Umbilical cord (tissue), 2 donors: ENCODE data around the gene RWDD1. TPM values are rescaled to one million over a fixed set of nuclear protein-coding genes. Genes with fewer than 3 reads are reported as not detected.
"Not testable (repeated sequence)": the region's sequence is repeated elsewhere in the genome, so short reads cannot be mapped to it uniquely, and the experiment has no call there.

Experiments
- DNase-seq: peaks from one replicate; pipeline ENCODE4 v3.0.0-alpha.2; 2015; ENCODE audit warnings: low spot score
- total RNA-seq: library from RNA; depleted of rRNA; stranded (reverse); fragments of >200 nt; gene quantifications from one replicate; pipeline ENCODE4 v1.2.3, GENCODE V29; 2014; ENCODE audit warnings: low replicate concordance; ENCODE audit not compliant: insufficient read depth

The RWDD1 gene
- total RNA-seq, 1 donor from 2014 or later = 21.9 TPM

GRCh38 chr6:116560130-116560529 lies 11.2 kb upstream of the RWDD1 start:
- DNase-seq = no peak

- DNase-seq = peak; percentile 86
Measured at GRCh38 chr6:116561377-116562018, 9.8 kb upstream of the RWDD1 start.

DNA sequence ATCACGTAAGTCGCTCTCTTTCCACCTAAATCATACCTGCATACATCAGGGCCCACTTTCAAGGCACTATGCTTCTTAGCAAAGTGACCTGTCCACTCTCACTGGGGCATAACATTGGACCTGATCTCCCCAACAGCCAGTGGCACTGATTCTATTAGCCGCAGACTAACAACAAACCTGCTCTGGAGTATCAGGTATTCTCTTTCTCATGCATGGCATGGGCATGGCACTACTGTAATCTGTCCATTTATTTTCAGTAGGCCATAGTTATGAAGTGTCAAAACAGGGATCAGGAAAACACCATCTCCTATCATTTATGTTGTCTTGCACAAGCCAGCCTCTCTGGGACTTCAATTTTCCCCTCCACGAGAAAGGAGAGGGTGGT lies 9.3 kb upstream of the RWDD1 start:
- no peak for DNase-seq

DNA sequence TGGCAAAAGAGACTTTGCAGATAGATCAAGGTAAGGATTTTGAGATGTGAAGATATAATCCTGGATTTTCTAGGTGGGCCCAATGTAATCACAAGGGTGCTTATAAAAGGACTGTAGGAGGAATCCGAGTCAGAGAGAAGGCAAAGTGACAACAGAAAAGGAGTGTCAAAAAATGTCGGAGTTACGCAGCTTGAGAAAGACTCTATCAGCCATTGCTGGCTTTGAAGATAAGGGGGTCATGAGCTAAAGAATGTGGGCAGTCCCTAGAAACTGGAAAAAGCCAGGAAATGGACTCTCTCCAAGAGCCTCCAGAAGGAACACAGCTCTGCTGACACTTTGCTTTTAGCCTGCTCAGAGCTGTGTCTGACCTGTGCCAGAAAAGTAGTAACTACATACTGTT lies 8.7 kb upstream of the RWDD1 start:
- DNase-seq = peak; percentile 85

DNA sequence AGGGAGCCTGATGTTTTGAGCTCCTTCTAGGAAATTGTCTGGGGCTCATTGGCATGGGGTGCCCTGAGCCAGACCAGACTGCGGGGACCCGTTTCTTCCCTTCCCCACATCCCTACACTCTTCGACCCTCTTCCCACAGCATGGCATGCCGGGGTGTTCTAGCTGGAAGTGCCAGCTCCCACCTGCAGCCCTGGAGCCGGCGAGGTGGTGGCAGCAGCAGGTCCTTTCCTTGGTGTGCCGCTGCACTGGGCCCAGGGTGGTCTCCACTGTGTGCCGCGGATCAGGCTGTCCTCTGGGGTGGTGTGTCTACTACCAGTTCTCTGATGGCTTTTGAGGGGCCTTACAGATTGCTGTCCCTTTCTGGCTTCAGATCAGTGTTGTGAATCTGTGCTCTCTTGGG lies 7.5 kb upstream of the RWDD1 start:
- no peak for DNase-seq

DNA sequence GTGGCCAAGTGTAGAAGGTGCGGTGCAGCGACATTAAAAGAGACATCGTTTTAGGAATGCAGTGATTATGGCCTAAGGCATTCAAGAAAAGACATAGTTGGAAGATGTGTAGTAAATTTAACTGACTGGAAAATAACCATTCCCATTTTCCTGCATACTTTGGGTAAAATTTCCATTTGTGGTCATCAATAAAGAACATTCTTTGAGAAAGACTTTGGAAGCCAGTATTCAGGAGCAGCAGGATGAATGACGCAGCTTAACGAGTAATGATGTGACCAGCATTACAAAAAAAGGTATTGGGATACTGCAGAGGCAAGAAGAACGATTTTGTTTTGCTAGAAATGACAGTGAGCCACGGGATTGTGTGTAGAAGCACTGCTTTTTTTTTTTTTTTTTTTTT lies 7.0 kb upstream of the RWDD1 start:
- DNase-seq = no peak

DNA sequence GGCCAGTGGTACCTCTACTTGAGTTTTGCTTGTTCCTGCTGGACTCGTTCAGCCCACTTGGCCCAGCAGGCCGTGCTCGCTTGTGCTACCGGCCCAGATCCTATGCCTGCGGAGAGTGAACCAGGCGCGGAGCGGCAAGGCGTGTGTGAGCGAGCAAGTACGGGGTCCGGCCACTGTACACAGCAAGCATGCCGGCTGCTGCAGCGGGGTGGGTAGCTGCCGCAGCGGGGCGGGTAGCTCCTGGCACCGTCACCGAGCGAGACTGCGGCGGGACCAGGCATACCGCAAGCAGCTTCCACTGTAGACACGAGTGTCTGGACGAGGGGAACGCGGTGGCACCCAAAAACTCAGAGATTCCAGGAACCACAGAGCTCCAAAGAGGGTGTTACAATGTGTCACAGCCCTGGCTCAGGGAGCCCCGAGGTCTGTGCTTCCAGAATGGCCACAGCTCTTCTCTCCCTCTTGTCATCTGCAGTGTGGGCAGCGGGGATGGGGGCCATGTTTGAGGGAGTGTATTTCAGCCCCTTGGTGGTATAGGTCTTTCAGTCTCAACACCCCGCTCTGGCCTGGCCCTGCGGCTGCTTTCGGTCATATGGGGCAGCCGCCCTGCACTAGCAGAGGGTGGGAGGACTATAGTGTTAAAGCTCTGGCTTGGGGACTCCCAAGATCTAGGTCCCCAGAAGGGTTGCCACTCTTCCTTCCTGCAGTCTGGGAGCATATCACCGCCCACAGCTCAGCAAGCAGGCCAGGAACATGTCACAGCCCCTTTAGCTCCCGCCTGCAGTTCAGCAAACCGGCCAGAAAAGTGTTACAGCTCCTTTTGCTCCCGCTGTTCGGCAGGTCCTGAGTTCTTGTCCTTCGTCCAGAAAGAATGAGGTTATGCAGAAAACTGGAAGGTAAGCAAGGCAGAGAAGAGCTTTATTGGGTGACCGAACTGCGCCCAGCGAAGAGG lies 6.1 kb upstream of the RWDD1 start:
- peak; percentile 22 for DNase-seq

GRCh38 chr6:116568111-116568510 lies 3.2 kb upstream of the RWDD1 start:
- DNase-seq = no peak

GRCh38 chr6:116568821-116569755 lies 2.2 kb upstream of the RWDD1 start:
- no peak for DNase-seq

- no peak for DNase-seq
Measured at GRCh38 chr6:116571683-116572000, 338 bp downstream of the RWDD1 start.

- peak; percentile 44 for DNase-seq
Measured at GRCh38 chr6:116572162-116572561, 858 bp downstream of the RWDD1 start.

- no peak for DNase-seq
Measured at GRCh38 chr6:116575227-116575626, 3.9 kb downstream of the RWDD1 start.

DNA sequence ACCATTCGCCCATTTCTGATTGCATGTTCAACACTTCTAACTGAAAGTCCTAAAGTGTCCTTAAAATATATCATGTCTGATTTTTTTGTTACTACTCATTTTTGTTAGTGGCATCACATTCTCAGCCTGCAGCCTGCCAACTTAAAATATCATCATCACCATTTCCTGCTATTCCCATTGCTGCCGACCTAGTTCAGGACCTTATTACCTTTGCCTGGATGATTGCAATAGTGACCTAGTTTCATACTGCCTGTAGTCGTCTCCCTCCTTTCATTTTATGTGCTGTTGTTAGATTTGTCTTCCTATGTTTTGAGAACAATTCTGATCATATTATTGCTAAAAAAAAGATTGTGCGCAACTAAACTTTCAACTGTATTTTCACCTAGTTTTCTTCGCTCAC lies 6.2 kb downstream of the RWDD1 start:
- DNase-seq = no peak

DNA sequence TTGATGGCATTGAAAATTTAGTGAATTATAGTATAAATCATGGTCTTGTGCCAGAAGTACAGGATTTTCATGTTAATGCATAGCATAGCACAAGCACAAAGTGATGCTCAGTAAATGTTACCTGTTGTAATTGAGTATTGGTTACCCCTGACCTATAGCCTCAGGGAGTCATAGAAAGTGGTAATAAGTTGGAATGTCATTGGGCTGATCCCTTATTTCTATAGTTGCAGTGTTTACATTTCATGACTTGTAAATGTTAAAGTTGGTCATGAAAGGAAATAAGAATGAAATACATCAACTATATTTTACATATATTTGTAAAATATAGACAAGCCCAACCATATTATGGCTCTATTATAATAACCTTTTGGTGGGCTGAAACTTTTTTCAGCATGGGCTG lies 7.0 kb downstream of the RWDD1 start:
- no peak for DNase-seq

DNA sequence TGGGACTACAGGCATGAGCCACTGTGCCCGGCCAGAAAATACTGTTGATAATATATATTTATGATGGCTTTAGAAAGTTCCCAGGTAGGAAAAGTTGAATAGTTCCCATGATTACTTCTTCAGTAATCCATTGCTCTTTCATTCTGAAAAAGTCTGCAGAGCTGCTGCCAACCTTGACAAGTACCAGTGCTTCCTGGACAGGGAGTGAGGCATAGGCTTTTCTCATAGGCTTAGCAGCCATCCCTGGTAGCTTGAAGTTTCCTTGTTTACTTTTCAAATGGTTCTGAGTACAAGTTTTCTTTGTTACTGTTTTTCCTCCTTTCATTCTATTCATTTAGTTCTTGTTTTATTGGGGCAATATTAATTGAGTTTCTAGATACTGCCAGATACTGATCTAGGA lies 7.8 kb downstream of the RWDD1 start:
- no peak for DNase-seq

GRCh38 chr6:116580198-116580597 lies 8.9 kb downstream of the RWDD1 start:
- DNase-seq = no peak

DNA sequence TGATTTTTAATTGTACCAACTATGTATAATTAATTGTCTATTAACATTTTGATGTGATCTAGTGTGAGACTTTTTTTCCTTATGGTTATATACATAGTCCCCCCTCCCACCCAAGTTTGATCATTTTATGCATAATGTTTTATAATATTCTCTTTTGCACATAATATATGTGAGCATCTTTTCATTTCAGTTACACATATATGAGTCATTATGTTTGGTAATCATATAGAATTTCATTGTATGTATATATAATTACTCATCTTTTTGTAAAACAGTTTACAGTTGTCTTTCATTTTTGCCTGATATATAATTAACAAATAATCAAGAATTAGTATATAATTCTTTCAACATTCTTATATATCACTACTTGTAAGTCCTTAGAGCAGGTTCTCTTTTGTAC lies 15.0 kb downstream of the RWDD1 start:
- DNase-seq = no peak

DNA sequence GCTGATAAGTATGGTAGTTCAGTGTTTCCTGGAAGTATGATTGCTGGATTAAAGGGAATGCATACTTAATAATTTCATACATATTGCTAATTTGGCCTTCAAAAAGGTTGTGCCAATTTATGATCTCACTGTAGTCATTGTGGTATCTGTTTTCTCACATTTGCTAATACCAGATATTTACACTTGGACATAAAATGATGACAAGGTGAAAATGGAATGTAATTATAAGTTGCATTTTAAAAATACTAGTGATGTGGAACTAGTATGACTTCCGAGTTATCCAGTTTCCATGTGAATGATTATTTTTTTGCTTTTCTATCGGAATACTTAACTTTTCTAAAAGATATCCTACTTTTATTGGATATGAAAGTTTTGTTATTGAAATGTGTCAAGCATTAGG lies 15.4 kb downstream of the RWDD1 start:
- DNase-seq = no peak

DNA sequence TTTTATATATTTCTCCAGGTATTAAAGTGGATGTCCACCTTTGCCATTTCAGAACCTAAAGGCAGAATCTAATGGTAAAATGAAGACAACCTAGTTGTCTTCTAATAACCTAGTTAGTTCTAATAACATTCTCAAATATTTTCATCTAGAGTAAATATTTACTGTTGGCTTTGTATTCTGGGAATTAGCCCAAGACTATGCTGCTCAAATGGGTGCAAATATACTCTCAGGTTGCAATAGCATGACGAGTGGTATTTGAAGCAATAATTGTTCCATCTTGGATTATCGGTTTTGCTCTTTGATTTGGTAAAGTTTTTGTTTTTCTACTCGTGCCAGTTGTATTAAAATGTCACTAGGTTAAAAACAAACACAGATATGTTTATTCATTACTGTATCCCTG lies 23.9 kb downstream of the RWDD1 start:
- DNase-seq = no peak

DNA sequence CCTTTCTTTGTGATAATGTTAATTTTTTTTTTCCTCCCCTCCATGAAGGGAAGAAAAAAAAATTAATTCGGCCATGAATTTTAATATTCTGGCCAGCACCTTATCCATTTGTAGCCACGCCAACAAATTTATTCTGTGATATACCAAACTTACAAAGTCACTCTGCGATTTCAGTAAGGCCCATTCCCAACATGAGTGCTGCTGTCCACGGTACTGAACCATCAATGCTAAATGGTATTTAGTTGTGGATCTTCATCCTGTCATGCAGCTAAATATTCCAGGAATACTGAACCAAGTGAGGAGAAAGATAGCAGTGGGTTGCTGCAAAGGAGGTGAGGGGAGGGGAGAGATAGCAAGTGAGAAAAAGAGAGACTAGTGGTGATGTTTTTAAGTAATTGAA lies 25.5 kb downstream of the RWDD1 start:
- DNase-seq = peak; percentile 27

DNA sequence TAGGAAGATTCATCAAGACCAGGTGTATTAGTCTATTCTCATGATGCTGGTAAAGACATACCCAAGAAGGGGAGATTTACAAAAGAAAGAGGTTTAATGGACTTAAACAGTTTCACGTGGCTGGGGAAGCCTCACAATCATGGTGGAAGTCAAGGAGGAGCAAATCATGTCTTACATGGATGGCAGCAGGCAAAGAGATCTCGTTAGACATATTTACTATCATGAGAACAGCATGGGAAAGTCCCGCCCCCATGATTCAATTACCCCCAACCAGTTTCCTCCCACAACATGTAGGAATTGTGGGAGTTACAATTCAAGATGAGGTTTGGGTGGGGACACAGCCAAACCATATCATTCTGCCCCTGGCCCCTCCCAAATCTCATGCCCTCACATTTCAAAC lies 32.6 kb downstream of the RWDD1 start:
- not testable (repeated sequence) for DNase-seq

GRCh38 chr6:116604868-116605267 lies 33.6 kb downstream of the RWDD1 start:
- not testable (repeated sequence) for DNase-seq
